HCT116 (cell line): ENCODE results near the gene PAOX. TPM values are rescaled to one million over a fixed set of nuclear protein-coding genes. Genes with fewer than 3 reads are reported as not detected.

Source experiments
- ATAC-seq: fragments of 200-7000 bp; cut with Tn5 transposase; 2 replicates; pipeline ENCODE4 v1.9.1; 2020; ENCODE audit warnings: mild to moderate bottlenecking, moderate library complexity
- BruUV-seq: library from RNA; stranded (reverse); fragments of 400-500 nt; replicated peaks from 2 replicates; lab custom pipeline; 2021; lab: Mats Ljungman, UMichigan
- CTCF ChIA-PET: fragments of 300-600 bp; sonication (Branson Sonifier 250); formaldehyde crosslinking; loops from one replicate; lab custom pipeline; 2021; ENCODE audit warnings: antibody characterized with exemption; lab: Charles Lee
- POLR2A ChIA-PET: fragments of 300-600, 350-600 bp; sonication (Branson Sonifier 250); formaldehyde crosslinking; loops from one replicate; lab custom pipeline; 2021; ENCODE audit warnings: antibody characterized with exemption; lab: Charles Lee
- RAD21 ChIA-PET, 2 experiments: fragments of 300-600 bp; sonication (Branson Sonifier 250); formaldehyde crosslinking; loops; one replicate each; lab custom pipeline; 2023; ENCODE audit warnings: low total read pairs in 2 of 2; ENCODE audit not compliant: uncharacterized antibody in 2 of 2, unreplicated experiment in 2 of 2, low non-redundant PET in 1 of 2; lab: Charles Lee
- DNase-seq: peaks from one replicate; pipeline ENCODE4 v3.0.0-alpha.2; 2010; ENCODE audit warnings: low read depth, low spot score
- H2AFZ ChIP-seq: fragments of 200-600 bp; shearing (Covaris generic), sonication (generic); 2 replicates; pipeline ENCODE4 v1.6.1; 2017; ENCODE audit warnings: low read depth, mixed run types, mixed read lengths, antibody characterized with exemption, low read length; ENCODE audit not compliant: poor library complexity, severe bottlenecking
- H3K27ac ChIP-seq: 2 replicates; pipeline ENCODE4 v1.5.1; 2012; ENCODE audit warnings: low read depth, low read length
- H3K27me3 ChIP-seq: fragments of 200-600 bp; sonication (generic); 2 replicates; pipeline ENCODE4 v1.6.1; 2016; ENCODE audit warnings: mixed run types, low read length, mixed read lengths; ENCODE audit not compliant: insufficient read depth
- H3K36me3 ChIP-seq, 2 experiments: fragments of 200-500 bp in 1 of 2; fragments of 200-600 bp in 1 of 2; sonication (Bioruptor generic) in 1 of 2; sonication (generic) in 1 of 2; 2 replicates each; pipeline versions ENCODE4 v1.5.1 to v1.6.1; 2014 to 2016; ENCODE audit warnings: low read length in 2 of 2, inconsistent platforms in 1 of 2, mixed read lengths in 1 of 2, mixed run types in 1 of 2; ENCODE audit not compliant: insufficient read depth in 2 of 2, control insufficient read depth in 1 of 2
- H3K4me1 ChIP-seq, 2 experiments: fragments of 200-600 bp in 1 of 2; sonication (generic) in 1 of 2; 2 replicates each; pipeline versions ENCODE4 v1.5.1 to v1.6.1; 2012 to 2017; ENCODE audit warnings: low read length in 2 of 2, inconsistent platforms in 1 of 2, mild to moderate bottlenecking in 1 of 2, mixed read lengths in 1 of 2, mixed run types in 1 of 2, moderate library complexity in 1 of 2; ENCODE audit not compliant: insufficient read depth in 2 of 2, control insufficient read depth in 1 of 2
- H3K4me2 ChIP-seq: fragments of 200-600 bp; sonication (generic); 2 replicates; pipeline ENCODE4 v1.6.1; 2017; ENCODE audit warnings: mixed run types, low read length, mixed read lengths
- H3K4me3 ChIP-seq, 2 experiments: fragments of 200-600 bp in 1 of 2; sonication (generic) in 1 of 2; replicated peaks in 1 of 2; 2 replicates each; pipeline ENCODE4 v1.5.1; 2011 to 2016; ENCODE audit warnings: low read length in 2 of 2, control low read depth in 1 of 2, low read depth in 1 of 2, mild to moderate bottlenecking in 1 of 2, mixed read lengths in 1 of 2, mixed run types in 1 of 2
- H3K79me2 ChIP-seq: fragments of 200-600 bp; sonication (generic); 2 replicates; pipeline ENCODE4 v1.6.1; 2017; ENCODE audit warnings: mild to moderate bottlenecking, mixed run types, low read length, moderate library complexity, mixed read lengths; ENCODE audit not compliant: insufficient read depth
- H3K9ac ChIP-seq: fragments of 200-600 bp; sonication (generic); 2 replicates; pipeline ENCODE4 v1.6.1; 2016; ENCODE audit warnings: low read length, mixed read lengths
- H3K9me2 ChIP-seq: fragments of 200-600 bp; sonication (generic), shearing (Covaris generic); 2 replicates; pipeline ENCODE4 v1.6.1; 2017; ENCODE audit warnings: mixed run types, mild to moderate bottlenecking, moderate library complexity; ENCODE audit not compliant: insufficient read depth
- H3K9me3 ChIP-seq, 2 experiments: fragments of 200-500 bp in 1 of 2; fragments of 200-600 bp in 1 of 2; sonication (Bioruptor generic) in 1 of 2; sonication (generic) in 1 of 2; 2 replicates each; pipeline ENCODE4 v1.6.1; 2014 to 2017; ENCODE audit warnings: low read length in 2 of 2, mixed read lengths in 2 of 2, inconsistent platforms in 1 of 2, low read depth in 1 of 2, mild to moderate bottlenecking in 1 of 2, mixed run types in 1 of 2, moderate library complexity in 1 of 2; ENCODE audit not compliant: control insufficient read depth in 1 of 2, insufficient read depth in 1 of 2
- H4K20me1 ChIP-seq: fragments of 200-600 bp; sonication (generic), shearing (Covaris generic); 2 replicates; pipeline ENCODE4 v1.6.1; 2017; ENCODE audit warnings: mixed run types, mild to moderate bottlenecking, moderate library complexity; ENCODE audit not compliant: insufficient read depth
- CEBPB ChIP-seq: IDR thresholded peaks from 2 replicates; pipeline ENCODE4 v1.6.1; 2012; ENCODE audit warnings: low read depth
- EGR1 ChIP-seq: IDR thresholded peaks from 2 replicates; pipeline ENCODE4 v1.6.1; 2012; ENCODE audit warnings: low read depth
- JUND ChIP-seq: IDR thresholded peaks from 2 replicates; pipeline ENCODE4 v1.6.1; 2012
- MAX ChIP-seq: IDR thresholded peaks from 2 replicates; pipeline ENCODE4 v1.6.1; 2012
- POLR2A ChIP-seq: IDR thresholded peaks from 2 replicates; pipeline ENCODE4 v1.7.0; 2011; ENCODE audit warnings: borderline replicate concordance; ENCODE audit not compliant: insufficient read depth, insufficient read length; ENCODE audit errors: extremely low read depth
- REST ChIP-seq: IDR thresholded peaks from 2 replicates; pipeline ENCODE4 v1.6.1; 2012; ENCODE audit warnings: low read depth
- SIN3A ChIP-seq: IDR thresholded peaks from 2 replicates; pipeline ENCODE4 v1.6.1; 2012; ENCODE audit warnings: low read depth
- ZFX ChIP-seq: fragments of 450-650 bp; IDR thresholded peaks from 2 replicates; pipeline ENCODE4 v1.6.1; 2017
- ZNF274 ChIP-seq: fragments of 200-500 bp; sonication (Bioruptor generic); IDR thresholded peaks from 2 replicates; pipeline ENCODE4 v1.6.1; 2014; ENCODE audit warnings: mild to moderate bottlenecking, low read depth, low read length, inconsistent platforms
- intact Hi-C: fragments of 100-400 bp; cut with micrococcal nuclease; formaldehyde crosslinking; loops from 2 replicates; pipeline ENCODE4 v1.10.0; 2022
- total RNA-seq: library from RNA; stranded (reverse); gene quantifications from one replicate; pipeline ENCODE4 v1.2.1, GENCODE V29; 2021; ENCODE audit not compliant: unreplicated experiment

The PAOX gene
- total RNA-seq, 1 experiment from 2014 or later, result 3.5 TPM

GRCh38 chr10:133335246-133336117 is 43.6 kb upstream of the PAOX start:
- Histone ChIP-seq H3K9me3 (no peaks in the 10 kb centered on the region), H3K4me2 (no peak overlapping the region), H3K27me3 (no peaks in the 10 kb centered on the region), H4K20me1 (no peaks in the 10 kb centered on the region), H3K36me3 (no peaks in the 10 kb centered on the region), H3K9me2 (no peaks in the 10 kb centered on the region), H3K4me1 (no peaks in the 10 kb centered on the region), H2AFZ (no peak overlapping the region), H3K9ac (no peak overlapping the region), H3K4me3 (no peak overlapping the region), H3K27ac (no peak overlapping the region), H3K79me2 (no peaks in the 10 kb centered on the region)
- ChIA-PET RAD21 (no interaction called here), POLR2A (no interaction called here), CTCF (no interaction called here)
- ATAC-seq (no peak), DNase-seq (no peak)
- TF ChIP-seq JUND (no peak), ZFX (no peak), CEBPB (no peak), ZNF274 (no peak), MAX (no peak), SIN3A (no peak), EGR1 (no peak), POLR2A (no peak), REST (no peak)
- BruUV-seq, result no TSS peak
- intact Hi-C loops, result no loop called here
